HepG2 (cell line): ENCODE results near the gene TTN. TPM values are rescaled to one million over a fixed set of nuclear protein-coding genes. Genes with fewer than 3 reads are reported as not detected.

Experiments used
- EEA1 ChIP-seq: sonication (generic); formaldehyde crosslinking; IDR thresholded peaks from 2 replicates; pipeline ENCODE4 v1.5.1; 2020; ENCODE audit warnings: mild to moderate bottlenecking, missing genetic modification reagents, borderline replicate concordance
- FOXA1 ChIP-seq, 2 experiments: fragments of 450-650 bp in 1 of 2; sonication (generic) in 1 of 2; formaldehyde crosslinking in 1 of 2; IDR thresholded peaks; 2 replicates each; pipeline versions ENCODE4 v1.4.0 to v1.6.1; 2016 to 2020; ENCODE audit warnings: missing genetic modification reagents in 1 of 2
- GATAD2A ChIP-seq: IDR thresholded peaks from 2 replicates; pipeline ENCODE4 v1.6.1; 2016
- MLX ChIP-seq: IDR thresholded peaks from 2 replicates; pipeline ENCODE4 v1.6.1; 2016
- RNF2 ChIP-seq: fragments of 450-650 bp; conservative IDR thresholded peaks from 2 replicates; pipeline ENCODE4 v1.6.1; 2016; ENCODE audit warnings: low read depth
- SNRNP70 ChIP-seq: fragments of 200-400 bp; formaldehyde crosslinking; IDR thresholded peaks from 2 replicates; pipeline ENCODE4 v1.6.1; 2017; ENCODE audit warnings: mild to moderate bottlenecking, low read depth, low read length, moderate library complexity
- SUZ12 ChIP-seq: fragments of 150-350 bp; IDR thresholded peaks from 2 replicates; pipeline ENCODE4 v1.6.1; 2014; ENCODE audit warnings: low read depth, low read length
- TRIM22 ChIP-seq: fragments of 450-650 bp; IDR thresholded peaks from 2 replicates; pipeline ENCODE4 v1.6.1; 2017
- TRIM24 ChIP-seq: sonication (generic); formaldehyde crosslinking; IDR thresholded peaks from 2 replicates; pipeline ENCODE4 v1.8.0; 2022; ENCODE audit warnings: mild to moderate bottlenecking, missing genetic modification reagents
- ZBTB3 ChIP-seq: sonication (generic); formaldehyde crosslinking; IDR thresholded peaks from 2 replicates; pipeline ENCODE4 v1.4.0; 2020; ENCODE audit warnings: low read depth, mild to moderate bottlenecking, moderate library complexity, missing genetic modification reagents, borderline replicate concordance
- ZEB1 ChIP-seq: IDR thresholded peaks from 2 replicates; pipeline ENCODE4 v1.6.1; 2012; ENCODE audit warnings: mild to moderate bottlenecking, low read depth, inconsistent platforms; ENCODE audit not compliant: insufficient replicate concordance
- ZHX1 ChIP-seq: sonication (generic); formaldehyde crosslinking; IDR thresholded peaks from 2 replicates; pipeline ENCODE4 v1.8.1; 2022; ENCODE audit warnings: low read depth, mild to moderate bottlenecking, missing genetic modification reagents
- ZNF136 ChIP-seq: sonication (generic); formaldehyde crosslinking; IDR thresholded peaks from 2 replicates; pipeline ENCODE4 v1.8.1; 2022; ENCODE audit warnings: low read depth, mild to moderate bottlenecking, moderate library complexity, missing genetic modification reagents
- ZNF160 ChIP-seq: sonication (generic); formaldehyde crosslinking; IDR thresholded peaks from 2 replicates; pipeline ENCODE4 v1.8.0; 2022; ENCODE audit warnings: mild to moderate bottlenecking, inconsistent platforms, missing genetic modification reagents
- ZNF180 ChIP-seq: sonication (generic); formaldehyde crosslinking; IDR thresholded peaks from 2 replicates; pipeline ENCODE4 v1.4.0; 2020; ENCODE audit warnings: low read depth, missing genetic modification reagents, borderline replicate concordance
- ZNF616 ChIP-seq: sonication (generic); formaldehyde crosslinking; IDR thresholded peaks from 2 replicates; pipeline ENCODE4 v1.5.0; 2020; ENCODE audit warnings: low read depth, mild to moderate bottlenecking, missing genetic modification reagents
- ZNF672 ChIP-seq: sonication (generic); formaldehyde crosslinking; IDR thresholded peaks from 2 replicates; pipeline ENCODE4 v1.8.1; 2022; ENCODE audit warnings: missing genetic modification reagents
- ZNF720 ChIP-seq: sonication (generic); formaldehyde crosslinking; IDR thresholded peaks from 2 replicates; pipeline ENCODE4 v1.4.0; 2020; ENCODE audit warnings: missing genetic modification reagents
- ZNF777 ChIP-seq: sonication (generic); formaldehyde crosslinking; IDR thresholded peaks from 2 replicates; pipeline ENCODE4 v1.4.0; 2020; ENCODE audit warnings: missing genetic modification reagents
- ZNF883 ChIP-seq: sonication (generic); formaldehyde crosslinking; IDR thresholded peaks from 2 replicates; pipeline ENCODE4 v1.5.1; 2020; ENCODE audit warnings: mild to moderate bottlenecking, missing genetic modification reagents; ENCODE audit errors: not compliant biosample characterization
- polyA plus RNA-seq, 8 experiments: library from polyadenylated mRNA; depleted of rRNA in 3 of 8; stranded (reverse) in 7 of 8; unstranded in 1 of 8; fragments of >200 nt; fragmentation: Illumina TruSeq in 4 of 8; extraction: Trizol in 4 of 8; gene quantifications; 2 replicates each; pipeline versions ENCODE4 v1.2.1 to v1.2.3, GENCODE V29; 2011 to 2016; ENCODE audit warnings: low read depth in 4 of 8, missing spikeins in 1 of 8, mixed read lengths in 1 of 8; ENCODE audit not compliant: insufficient read depth in 1 of 8
- total RNA-seq, 5 experiments: library from RNA; depleted of rRNA; stranded (reverse); fragments of >200 nt; fragmentation: Illumina TruSeq; extraction: Trizol; gene quantifications; 2 replicates each; pipeline ENCODE4 v1.2.3, GENCODE V29; 2016; ENCODE audit warnings: low read depth in 1 of 5
- TF ChIP-seq, protein P1 (sequence below): sonication (generic); formaldehyde crosslinking; IDR thresholded peaks from 2 replicates; pipeline ENCODE4 v1.4.0; 2020; ENCODE audit warnings: missing genetic modification reagents, borderline replicate concordance
- TF ChIP-seq, protein P2 (sequence below): sonication (generic); formaldehyde crosslinking; IDR thresholded peaks from 2 replicates; pipeline ENCODE4 v1.8.0; 2022; ENCODE audit warnings: low read depth, missing genetic modification reagents

Gene TTN
- total and polyA plus RNA-seq, 2 of the 13 experiments (the other 11 are each of a cell fraction or from before 2014, with no cell fraction given): under 0.01 TPM

- no peak for TF ChIP-seq ZNF883
- TF ChIP-seq, protein P1, sequence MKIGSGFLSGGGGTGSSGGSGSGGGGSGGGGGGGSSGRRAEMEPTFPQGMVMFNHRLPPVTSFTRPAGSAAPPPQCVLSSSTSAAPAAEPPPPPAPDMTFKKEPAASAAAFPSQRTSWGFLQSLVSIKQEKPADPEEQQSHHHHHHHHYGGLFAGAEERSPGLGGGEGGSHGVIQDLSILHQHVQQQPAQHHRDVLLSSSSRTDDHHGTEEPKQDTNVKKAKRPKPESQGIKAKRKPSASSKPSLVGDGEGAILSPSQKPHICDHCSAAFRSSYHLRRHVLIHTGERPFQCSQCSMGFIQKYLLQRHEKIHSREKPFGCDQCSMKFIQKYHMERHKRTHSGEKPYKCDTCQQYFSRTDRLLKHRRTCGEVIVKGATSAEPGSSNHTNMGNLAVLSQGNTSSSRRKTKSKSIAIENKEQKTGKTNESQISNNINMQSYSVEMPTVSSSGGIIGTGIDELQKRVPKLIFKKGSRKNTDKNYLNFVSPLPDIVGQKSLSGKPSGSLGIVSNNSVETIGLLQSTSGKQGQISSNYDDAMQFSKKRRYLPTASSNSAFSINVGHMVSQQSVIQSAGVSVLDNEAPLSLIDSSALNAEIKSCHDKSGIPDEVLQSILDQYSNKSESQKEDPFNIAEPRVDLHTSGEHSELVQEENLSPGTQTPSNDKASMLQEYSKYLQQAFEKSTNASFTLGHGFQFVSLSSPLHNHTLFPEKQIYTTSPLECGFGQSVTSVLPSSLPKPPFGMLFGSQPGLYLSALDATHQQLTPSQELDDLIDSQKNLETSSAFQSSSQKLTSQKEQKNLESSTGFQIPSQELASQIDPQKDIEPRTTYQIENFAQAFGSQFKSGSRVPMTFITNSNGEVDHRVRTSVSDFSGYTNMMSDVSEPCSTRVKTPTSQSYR (CRISPR knock-in tag): no peak
- TF ChIP-seq RNF2: no peak
- TF ChIP-seq SUZ12: no peak
- no peak for TF ChIP-seq ZNF160 (CRISPR knock-in tag)
- no peak for TF ChIP-seq EEA1 (CRISPR knock-in tag)
- TF ChIP-seq GATAD2A (CRISPR knock-in tag): 0 out of 2 replicates have a peak, but pooled peaks have one; percentile 18
- TF ChIP-seq TRIM22: no peak
- no peak for TF ChIP-seq ZNF777 (CRISPR knock-in tag)
- TF ChIP-seq MLX (CRISPR knock-in tag): no peak
- TF ChIP-seq SNRNP70: no peak
- TF ChIP-seq ZHX1 (CRISPR knock-in tag): no peak
- TF ChIP-seq, protein P2, sequence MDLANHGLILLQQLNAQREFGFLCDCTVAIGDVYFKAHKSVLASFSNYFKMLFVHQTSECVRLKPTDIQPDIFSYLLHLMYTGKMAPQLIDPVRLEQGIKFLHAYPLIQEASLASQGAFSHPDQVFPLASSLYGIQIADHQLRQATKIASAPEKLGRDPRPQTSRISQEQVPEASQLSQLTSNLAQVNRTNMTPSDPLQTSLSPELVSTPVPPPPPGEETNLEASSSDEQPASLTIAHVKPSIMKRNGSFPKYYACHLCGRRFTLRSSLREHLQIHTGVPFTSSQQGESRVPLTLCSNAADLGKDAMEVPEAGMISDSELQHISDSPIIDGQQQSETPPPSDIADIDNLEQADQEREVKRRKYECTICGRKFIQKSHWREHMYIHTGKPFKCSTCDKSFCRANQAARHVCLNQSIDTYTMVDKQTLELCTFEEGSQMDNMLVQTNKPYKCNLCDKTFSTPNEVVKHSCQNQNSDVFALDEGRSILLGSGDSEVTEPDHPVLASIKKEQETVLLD (CRISPR knock-in tag): no peak
- TF ChIP-seq ZNF136 (CRISPR knock-in tag): no peak
- TF ChIP-seq ZBTB3 (CRISPR knock-in tag): no peak
- TF ChIP-seq ZNF180 (CRISPR knock-in tag): no peak
- TF ChIP-seq TRIM24: no peak
- no peak for TF ChIP-seq ZNF672 (CRISPR knock-in tag)
- TF ChIP-seq ZEB1: no peak
- no peak for TF ChIP-seq ZNF616
- TF ChIP-seq FOXA1 (IDR thresholded peaks at IDR 0.05): no peak
- no peak for TF ChIP-seq FOXA1 (CRISPR knock-in tag; IDR thresholded peaks at IDR 0.05)
- no peak for TF ChIP-seq ZNF720 (CRISPR knock-in tag)
Measured at GRCh38 chr2:178700922-178701342, 106.3 kb downstream of the TTN start (continued).
